K562 (cell line): Measurements from ENCODE around the gene CRACR2B. TPM values are rescaled to one million over a fixed set of nuclear protein-coding genes. Genes with fewer than 3 reads are reported as not detected.
A peak's percentile ranks its signal among the peaks of the same experiment; 100 is the strongest.

ENCODE experiments used
- ASH1L ChIP-seq: fragments of 450-650 bp; IDR thresholded peaks from 2 replicates; pipeline ENCODE4 v1.6.1; 2018; ENCODE audit warnings: borderline replicate concordance, mild to moderate bottlenecking, low read depth; ENCODE audit not compliant: partially characterized antibody
- CCNT2 ChIP-seq: IDR thresholded peaks from 2 replicates; pipeline ENCODE4 v1.6.1; 2011; ENCODE audit warnings: borderline replicate concordance, low read depth, mild to moderate bottlenecking, moderate library complexity, mixed read lengths, low read length; ENCODE audit not compliant: insufficient read length; ENCODE audit errors: extremely low read depth
- GATAD2B ChIP-seq: fragments of 450-650 bp; IDR thresholded peaks from 2 replicates; pipeline ENCODE4 v1.6.1; 2017; ENCODE audit warnings: mild to moderate bottlenecking, borderline replicate concordance
- GTF2F1 ChIP-seq: IDR thresholded peaks from 2 replicates; pipeline ENCODE4 v1.6.1; 2011; ENCODE audit warnings: low read depth, low read length, improper control_type of control experiment
- IRF2 ChIP-seq: sonication (generic); formaldehyde crosslinking; IDR thresholded peaks from 2 replicates; pipeline ENCODE4 v1.8.1; 2022; ENCODE audit warnings: mild to moderate bottlenecking, missing genetic modification reagents
- MYC ChIP-seq, 2 experiments: fragments of 250-450 bp in 1 of 2; sonication (Bioruptor Pico) in 1 of 2; IDR thresholded peaks; 2 replicates each; pipeline versions ENCODE4 v1.5.1 to v1.6.1; 2012 to 2021; ENCODE audit warnings: low read depth in 2 of 2, borderline replicate concordance in 1 of 2, improper control_type of control experiment in 1 of 2, low read length in 1 of 2, mild to moderate bottlenecking in 1 of 2, moderate library complexity in 1 of 2
- PHF8 ChIP-seq: fragments of 200-600 bp; sonication (generic); IDR thresholded peaks from 2 replicates; pipeline ENCODE4 v1.6.1; 2012; ENCODE audit warnings: mixed run types, mild to moderate bottlenecking, inconsistent platforms, low read length, moderate library complexity, borderline replicate concordance
- SMARCE1 ChIP-seq: fragments of 450-650 bp; IDR thresholded peaks from 2 replicates; pipeline ENCODE4 v1.7.1; 2016; ENCODE audit warnings: mild to moderate bottlenecking
- ZNF408 ChIP-seq: fragments of 250-450 bp; sonication (Bioruptor Pico); IDR thresholded peaks from 2 replicates; pipeline ENCODE4 v1.4.0; 2020; ENCODE audit warnings: low read depth, mild to moderate bottlenecking, moderate library complexity
- polyA plus RNA-seq, 8 experiments: library from polyadenylated mRNA; depleted of rRNA in 4 of 8; stranded (reverse) in 5 of 8; unstranded in 3 of 8; fragments of >200 nt; fragmentation: Nextera tagmentation in 2 of 8; fragmentation: Illumina TruSeq in 1 of 8; extraction: Ambion mirVana in 2 of 8; extraction: Trizol in 1 of 8; gene quantifications; 2 replicates each; pipeline versions ENCODE4 v1.2.1 to v1.2.3, GENCODE V29; 2011 to 2014; ENCODE audit warnings: inconsistent platforms in 1 of 8, missing spikeins in 1 of 8
- total RNA-seq, 7 experiments: library from RNA; depleted of rRNA in 6 of 7; stranded (reverse); fragments of >200 nt in 6 of 7; fragmentation: Illumina TruSeq in 2 of 7; extraction: Trizol in 2 of 7; gene quantifications; 2 replicates each; pipeline versions ENCODE4 v1.2.1 to v1.2.3, GENCODE V29; 2011 to 2021; ENCODE audit warnings: low replicate concordance in 1 of 7
- TF ChIP-seq, protein P1 (sequence below), 2 experiments: fragments of 450-650 bp; IDR thresholded peaks; 2 replicates each; pipeline ENCODE4 v1.6.1; 2018; ENCODE audit warnings: mild to moderate bottlenecking in 2 of 2, low read depth in 1 of 2; ENCODE audit not compliant: partially characterized antibody in 2 of 2
- TF ChIP-seq, protein P2 (sequence below): fragments of 250-450 bp; sonication (Bioruptor Pico); IDR thresholded peaks from 2 replicates; pipeline ENCODE4 v1.4.0; 2020
- TF ChIP-seq, protein P3 (sequence below): conservative IDR thresholded peaks from 2 replicates; pipeline ENCODE4 v1.6.1; 2011; ENCODE audit warnings: low read depth, mild to moderate bottlenecking, low read length; ENCODE audit not compliant: control insufficient read depth

CRACR2B gene
- total and polyA plus RNA-seq, 9 of the 15 experiments (the other 6 are each of a cell fraction or from before 2014, with no cell fraction given) = 0.10 to 51.0 (median 6.0) TPM

DNA sequence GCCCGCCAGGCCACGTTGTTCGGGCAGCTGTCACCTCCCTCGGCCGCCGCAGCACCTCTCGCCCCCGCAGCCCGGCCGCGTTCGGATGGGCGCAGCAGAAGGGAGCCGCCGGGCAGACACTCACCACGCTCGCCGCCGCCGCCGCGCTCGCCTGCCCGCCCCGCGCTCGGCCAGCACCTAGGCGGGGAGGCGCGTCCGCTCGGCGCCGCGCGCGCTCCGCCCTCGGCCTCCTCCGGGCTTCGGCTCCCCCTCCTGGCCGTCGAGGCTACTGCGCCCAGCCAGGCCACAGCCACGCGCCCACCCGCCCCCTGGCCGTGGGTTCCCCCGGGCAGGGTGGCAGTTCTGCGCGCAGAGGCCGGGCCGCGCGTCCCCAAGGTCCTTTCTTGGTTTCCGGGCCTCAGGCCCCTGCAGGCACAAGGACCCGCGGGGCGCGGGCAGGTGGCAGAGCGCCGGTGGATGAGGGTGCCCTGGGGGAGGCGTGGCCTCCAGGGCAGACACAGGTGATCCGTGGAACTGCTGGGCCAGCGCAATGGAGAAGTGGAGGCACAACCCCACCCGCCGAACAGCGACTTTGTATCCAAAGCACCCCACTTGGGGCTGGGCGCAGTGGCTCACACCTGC is 29.5 kb upstream of the CRACR2B start, which contains the start of gene SLC25A22 (continued):
- peak; percentile 42; the same call in 1 of the 2 replicates for TF ChIP-seq PHF8
- no peak for TF ChIP-seq GTF2F1
- TF ChIP-seq CCNT2 = peak; percentile 68
- peak; percentile 68; the same call in 1 of the 2 replicates for TF ChIP-seq GATAD2B
- TF ChIP-seq SMARCE1 = no peak
- TF ChIP-seq, protein P1, sequence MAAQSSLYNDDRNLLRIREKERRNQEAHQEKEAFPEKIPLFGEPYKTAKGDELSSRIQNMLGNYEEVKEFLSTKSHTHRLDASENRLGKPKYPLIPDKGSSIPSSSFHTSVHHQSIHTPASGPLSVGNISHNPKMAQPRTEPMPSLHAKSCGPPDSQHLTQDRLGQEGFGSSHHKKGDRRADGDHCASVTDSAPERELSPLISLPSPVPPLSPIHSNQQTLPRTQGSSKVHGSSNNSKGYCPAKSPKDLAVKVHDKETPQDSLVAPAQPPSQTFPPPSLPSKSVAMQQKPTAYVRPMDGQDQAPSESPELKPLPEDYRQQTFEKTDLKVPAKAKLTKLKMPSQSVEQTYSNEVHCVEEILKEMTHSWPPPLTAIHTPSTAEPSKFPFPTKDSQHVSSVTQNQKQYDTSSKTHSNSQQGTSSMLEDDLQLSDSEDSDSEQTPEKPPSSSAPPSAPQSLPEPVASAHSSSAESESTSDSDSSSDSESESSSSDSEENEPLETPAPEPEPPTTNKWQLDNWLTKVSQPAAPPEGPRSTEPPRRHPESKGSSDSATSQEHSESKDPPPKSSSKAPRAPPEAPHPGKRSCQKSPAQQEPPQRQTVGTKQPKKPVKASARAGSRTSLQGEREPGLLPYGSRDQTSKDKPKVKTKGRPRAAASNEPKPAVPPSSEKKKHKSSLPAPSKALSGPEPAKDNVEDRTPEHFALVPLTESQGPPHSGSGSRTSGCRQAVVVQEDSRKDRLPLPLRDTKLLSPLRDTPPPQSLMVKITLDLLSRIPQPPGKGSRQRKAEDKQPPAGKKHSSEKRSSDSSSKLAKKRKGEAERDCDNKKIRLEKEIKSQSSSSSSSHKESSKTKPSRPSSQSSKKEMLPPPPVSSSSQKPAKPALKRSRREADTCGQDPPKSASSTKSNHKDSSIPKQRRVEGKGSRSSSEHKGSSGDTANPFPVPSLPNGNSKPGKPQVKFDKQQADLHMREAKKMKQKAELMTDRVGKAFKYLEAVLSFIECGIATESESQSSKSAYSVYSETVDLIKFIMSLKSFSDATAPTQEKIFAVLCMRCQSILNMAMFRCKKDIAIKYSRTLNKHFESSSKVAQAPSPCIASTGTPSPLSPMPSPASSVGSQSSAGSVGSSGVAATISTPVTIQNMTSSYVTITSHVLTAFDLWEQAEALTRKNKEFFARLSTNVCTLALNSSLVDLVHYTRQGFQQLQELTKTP (IDR thresholded peaks at IDR 0.05; ENCODE audit: low read depth in 1 of 2, partially characterized antibody in 2 of 2) = no peak
- TF ChIP-seq ZNF408 (CRISPR knock-in tag) = no peak
- no peak for TF ChIP-seq IRF2
- peak; percentile 63 for TF ChIP-seq MYC (IDR thresholded peaks at IDR 0.05; ENCODE audit: low read depth, low read length)
- TF ChIP-seq MYC (CRISPR knock-in tag; IDR thresholded peaks at IDR 0.05; ENCODE audit: borderline replicate concordance, low read depth) = no peak
- TF ChIP-seq, protein P2, sequence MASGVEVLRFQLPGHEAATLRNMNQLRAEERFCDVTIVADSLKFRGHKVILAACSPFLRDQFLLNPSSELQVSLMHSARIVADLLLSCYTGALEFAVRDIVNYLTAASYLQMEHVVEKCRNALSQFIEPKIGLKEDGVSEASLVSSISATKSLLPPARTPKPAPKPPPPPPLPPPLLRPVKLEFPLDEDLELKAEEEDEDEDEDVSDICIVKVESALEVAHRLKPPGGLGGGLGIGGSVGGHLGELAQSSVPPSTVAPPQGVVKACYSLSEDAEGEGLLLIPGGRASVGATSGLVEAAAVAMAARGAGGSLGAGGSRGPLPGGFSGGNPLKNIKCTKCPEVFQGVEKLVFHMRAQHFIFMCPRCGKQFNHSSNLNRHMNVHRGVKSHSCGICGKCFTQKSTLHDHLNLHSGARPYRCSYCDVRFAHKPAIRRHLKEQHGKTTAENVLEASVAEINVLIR = no peak
- TF ChIP-seq, protein P3, sequence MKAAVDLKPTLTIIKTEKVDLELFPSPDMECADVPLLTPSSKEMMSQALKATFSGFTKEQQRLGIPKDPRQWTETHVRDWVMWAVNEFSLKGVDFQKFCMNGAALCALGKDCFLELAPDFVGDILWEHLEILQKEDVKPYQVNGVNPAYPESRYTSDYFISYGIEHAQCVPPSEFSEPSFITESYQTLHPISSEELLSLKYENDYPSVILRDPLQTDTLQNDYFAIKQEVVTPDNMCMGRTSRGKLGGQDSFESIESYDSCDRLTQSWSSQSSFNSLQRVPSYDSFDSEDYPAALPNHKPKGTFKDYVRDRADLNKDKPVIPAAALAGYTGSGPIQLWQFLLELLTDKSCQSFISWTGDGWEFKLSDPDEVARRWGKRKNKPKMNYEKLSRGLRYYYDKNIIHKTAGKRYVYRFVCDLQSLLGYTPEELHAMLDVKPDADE = no peak; the same call in 1 of the 2 replicates
- no peak for TF ChIP-seq ASH1L
